Measurements from ENCODE around the gene HTRA3.

DNA sequence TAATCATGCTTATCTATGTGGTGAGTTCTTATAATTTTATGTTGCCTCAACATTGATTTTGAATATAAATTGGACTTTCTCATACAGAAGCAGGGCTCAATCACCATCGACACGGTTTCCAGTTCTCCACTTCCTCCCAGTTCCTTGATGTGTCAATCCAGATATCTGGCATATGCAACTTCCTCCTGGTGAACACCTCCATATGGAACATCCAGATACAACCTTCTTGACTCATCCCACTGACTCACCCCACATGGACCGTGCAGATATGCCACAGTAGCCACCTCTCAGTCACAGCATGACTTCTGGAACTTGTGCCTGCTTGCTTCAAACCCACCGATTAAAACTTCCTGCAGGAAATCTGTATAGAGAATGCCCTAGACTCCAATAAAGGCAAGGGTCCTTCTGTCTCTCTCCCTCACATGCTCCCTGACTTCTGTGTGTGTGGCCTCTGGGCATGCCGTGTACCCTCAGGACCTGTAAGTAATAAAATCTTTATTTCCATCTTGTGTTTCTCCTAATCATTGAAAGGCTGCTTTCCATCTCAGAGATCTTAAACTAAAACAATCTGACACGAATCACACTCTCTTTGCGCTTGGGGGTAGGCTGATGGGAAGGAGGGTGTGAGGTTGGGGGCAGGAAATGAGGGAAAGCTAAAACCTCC is 67.0 kb downstream of the HTRA3 start:
- TF ChIP-seq, protein P1, sequence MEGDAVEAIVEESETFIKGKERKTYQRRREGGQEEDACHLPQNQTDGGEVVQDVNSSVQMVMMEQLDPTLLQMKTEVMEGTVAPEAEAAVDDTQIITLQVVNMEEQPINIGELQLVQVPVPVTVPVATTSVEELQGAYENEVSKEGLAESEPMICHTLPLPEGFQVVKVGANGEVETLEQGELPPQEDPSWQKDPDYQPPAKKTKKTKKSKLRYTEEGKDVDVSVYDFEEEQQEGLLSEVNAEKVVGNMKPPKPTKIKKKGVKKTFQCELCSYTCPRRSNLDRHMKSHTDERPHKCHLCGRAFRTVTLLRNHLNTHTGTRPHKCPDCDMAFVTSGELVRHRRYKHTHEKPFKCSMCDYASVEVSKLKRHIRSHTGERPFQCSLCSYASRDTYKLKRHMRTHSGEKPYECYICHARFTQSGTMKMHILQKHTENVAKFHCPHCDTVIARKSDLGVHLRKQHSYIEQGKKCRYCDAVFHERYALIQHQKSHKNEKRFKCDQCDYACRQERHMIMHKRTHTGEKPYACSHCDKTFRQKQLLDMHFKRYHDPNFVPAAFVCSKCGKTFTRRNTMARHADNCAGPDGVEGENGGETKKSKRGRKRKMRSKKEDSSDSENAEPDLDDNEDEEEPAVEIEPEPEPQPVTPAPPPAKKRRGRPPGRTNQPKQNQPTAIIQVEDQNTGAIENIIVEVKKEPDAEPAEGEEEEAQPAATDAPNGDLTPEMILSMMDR (IDR thresholded peaks at IDR 0.05; ENCODE audit: low read depth, low read length, missing input control), result no peak
- no peak for TF ChIP-seq TAF1 (conservative IDR thresholded peaks at IDR 0.05)
- TF ChIP-seq, protein P2, sequence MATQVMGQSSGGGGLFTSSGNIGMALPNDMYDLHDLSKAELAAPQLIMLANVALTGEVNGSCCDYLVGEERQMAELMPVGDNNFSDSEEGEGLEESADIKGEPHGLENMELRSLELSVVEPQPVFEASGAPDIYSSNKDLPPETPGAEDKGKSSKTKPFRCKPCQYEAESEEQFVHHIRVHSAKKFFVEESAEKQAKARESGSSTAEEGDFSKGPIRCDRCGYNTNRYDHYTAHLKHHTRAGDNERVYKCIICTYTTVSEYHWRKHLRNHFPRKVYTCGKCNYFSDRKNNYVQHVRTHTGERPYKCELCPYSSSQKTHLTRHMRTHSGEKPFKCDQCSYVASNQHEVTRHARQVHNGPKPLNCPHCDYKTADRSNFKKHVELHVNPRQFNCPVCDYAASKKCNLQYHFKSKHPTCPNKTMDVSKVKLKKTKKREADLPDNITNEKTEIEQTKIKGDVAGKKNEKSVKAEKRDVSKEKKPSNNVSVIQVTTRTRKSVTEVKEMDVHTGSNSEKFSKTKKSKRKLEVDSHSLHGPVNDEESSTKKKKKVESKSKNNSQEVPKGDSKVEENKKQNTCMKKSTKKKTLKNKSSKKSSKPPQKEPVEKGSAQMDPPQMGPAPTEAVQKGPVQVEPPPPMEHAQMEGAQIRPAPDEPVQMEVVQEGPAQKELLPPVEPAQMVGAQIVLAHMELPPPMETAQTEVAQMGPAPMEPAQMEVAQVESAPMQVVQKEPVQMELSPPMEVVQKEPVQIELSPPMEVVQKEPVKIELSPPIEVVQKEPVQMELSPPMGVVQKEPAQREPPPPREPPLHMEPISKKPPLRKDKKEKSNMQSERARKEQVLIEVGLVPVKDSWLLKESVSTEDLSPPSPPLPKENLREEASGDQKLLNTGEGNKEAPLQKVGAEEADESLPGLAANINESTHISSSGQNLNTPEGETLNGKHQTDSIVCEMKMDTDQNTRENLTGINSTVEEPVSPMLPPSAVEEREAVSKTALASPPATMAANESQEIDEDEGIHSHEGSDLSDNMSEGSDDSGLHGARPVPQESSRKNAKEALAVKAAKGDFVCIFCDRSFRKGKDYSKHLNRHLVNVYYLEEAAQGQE (IDR thresholded peaks at IDR 0.05), result no peak
- TF ChIP-seq, protein P3, sequence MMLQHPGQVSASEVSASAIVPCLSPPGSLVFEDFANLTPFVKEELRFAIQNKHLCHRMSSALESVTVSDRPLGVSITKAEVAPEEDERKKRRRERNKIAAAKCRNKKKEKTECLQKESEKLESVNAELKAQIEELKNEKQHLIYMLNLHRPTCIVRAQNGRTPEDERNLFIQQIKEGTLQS (IDR thresholded peaks at IDR 0.05), result no peak
- TF ChIP-seq RAD21 (IDR thresholded peaks at IDR 0.05), result no peak
- TF ChIP-seq, protein P4, sequence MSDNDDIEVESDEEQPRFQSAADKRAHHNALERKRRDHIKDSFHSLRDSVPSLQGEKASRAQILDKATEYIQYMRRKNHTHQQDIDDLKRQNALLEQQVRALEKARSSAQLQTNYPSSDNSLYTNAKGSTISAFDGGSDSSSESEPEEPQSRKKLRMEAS (IDR thresholded peaks at IDR 0.05), result no peak
- TF ChIP-seq NR2F2 (IDR thresholded peaks at IDR 0.05), result no peak
- TF ChIP-seq SP1 (IDR thresholded peaks at IDR 0.05), result no peak
- no peak for TF ChIP-seq RXRA (IDR thresholded peaks at IDR 0.05)
- TF ChIP-seq YY1 (IDR thresholded peaks at IDR 0.05), result no peak
- no peak for TF ChIP-seq JUND (IDR thresholded peaks at IDR 0.05)
- no peak for TF ChIP-seq GABPA (IDR thresholded peaks at IDR 0.05 in 1 of 2, conservative IDR thresholded peaks at IDR 0.05 in 1 of 2)
- no peak for TF ChIP-seq HNF4G (IDR thresholded peaks at IDR 0.05)

All from liver (tissue), 3 donors.